GM21529 (cell line): Measurements from ENCODE around the gene ARHGAP19.

Experiments used
- ATAC-seq: cut with Tn5 transposase; IDR thresholded peaks from one replicate; pipeline ENCODE4 v1.9.1; 2021; ENCODE audit not compliant: unreplicated experiment

The ARHGAP19 gene

GRCh38 chr10:97230146-97230545 lies 62.3 kb downstream of the ARHGAP19 start:
- no peak for ATAC-seq

GRCh38 chr10:97229322-97230015 lies 63.0 kb downstream of the ARHGAP19 start:
- ATAC-seq, result no peak

GRCh38 chr10:97228775-97229157 lies 63.7 kb downstream of the ARHGAP19 start:
- ATAC-seq, result no peak

- no peak for ATAC-seq
Measured at GRCh38 chr10:97228130-97228774, 64.2 kb downstream of the ARHGAP19 start.

- ATAC-seq, result no peak
Measured at GRCh38 chr10:97226398-97226797, 66.0 kb downstream of the ARHGAP19 start.

- ATAC-seq, result no peak
Measured at GRCh38 chr10:97224483-97225435, 67.7 kb downstream of the ARHGAP19 start.

- no peak for ATAC-seq
Measured at GRCh38 chr10:97222326-97222961, 70.0 kb downstream of the ARHGAP19 start.

GRCh38 chr10:97220355-97220754 lies 72.1 kb downstream of the ARHGAP19 start:
- no peak for ATAC-seq

GRCh38 chr10:97217299-97217698 lies 75.1 kb downstream of the ARHGAP19 start:
- ATAC-seq, result no peak

GRCh38 chr10:97215619-97216260 lies 76.7 kb downstream of the ARHGAP19 start:
- ATAC-seq, result no peak

- no peak for ATAC-seq
Measured at GRCh38 chr10:97213431-97213830, 79.0 kb downstream of the ARHGAP19 start.

- no peak for ATAC-seq
Measured at GRCh38 chr10:97211229-97211628, 81.2 kb downstream of the ARHGAP19 start.

- ATAC-seq, result no peak
Measured at GRCh38 chr10:97210543-97210960, 81.9 kb downstream of the ARHGAP19 start.

- ATAC-seq, result no peak
Measured at GRCh38 chr10:97207756-97208346, 84.6 kb downstream of the ARHGAP19 start.

- no peak for ATAC-seq
Measured at GRCh38 chr10:97207131-97207530, 85.3 kb downstream of the ARHGAP19 start.

GRCh38 chr10:97204826-97205679 lies 87.4 kb downstream of the ARHGAP19 start:
- ATAC-seq, result no peak

GRCh38 chr10:97203220-97203619 lies 89.2 kb downstream of the ARHGAP19 start:
- no peak for ATAC-seq

GRCh38 chr10:97200616-97201015 lies 91.8 kb downstream of the ARHGAP19 start:
- no peak for ATAC-seq

GRCh38 chr10:97199152-97199551 lies 93.3 kb downstream of the ARHGAP19 start:
- ATAC-seq, result no peak
